ENCODE measurements around the gene PEPD. TPM values are rescaled to one million over a fixed set of nuclear protein-coding genes. Genes with fewer than 3 reads are reported as not detected.

The PEPD gene
- total RNA-seq, 4 donors from 2014 or later, result 33.9 to 57.0 (median 45.0) TPM

GRCh38 chr19:33390101-33390907 is 131.3 kb downstream of the PEPD start:
- intact Hi-C loops (cut with DNase I; ENCODE audit: low total_unique reads), result no loop called here
- H3K4me3 ChIP-seq, result no peak overlapping the region

DNA sequence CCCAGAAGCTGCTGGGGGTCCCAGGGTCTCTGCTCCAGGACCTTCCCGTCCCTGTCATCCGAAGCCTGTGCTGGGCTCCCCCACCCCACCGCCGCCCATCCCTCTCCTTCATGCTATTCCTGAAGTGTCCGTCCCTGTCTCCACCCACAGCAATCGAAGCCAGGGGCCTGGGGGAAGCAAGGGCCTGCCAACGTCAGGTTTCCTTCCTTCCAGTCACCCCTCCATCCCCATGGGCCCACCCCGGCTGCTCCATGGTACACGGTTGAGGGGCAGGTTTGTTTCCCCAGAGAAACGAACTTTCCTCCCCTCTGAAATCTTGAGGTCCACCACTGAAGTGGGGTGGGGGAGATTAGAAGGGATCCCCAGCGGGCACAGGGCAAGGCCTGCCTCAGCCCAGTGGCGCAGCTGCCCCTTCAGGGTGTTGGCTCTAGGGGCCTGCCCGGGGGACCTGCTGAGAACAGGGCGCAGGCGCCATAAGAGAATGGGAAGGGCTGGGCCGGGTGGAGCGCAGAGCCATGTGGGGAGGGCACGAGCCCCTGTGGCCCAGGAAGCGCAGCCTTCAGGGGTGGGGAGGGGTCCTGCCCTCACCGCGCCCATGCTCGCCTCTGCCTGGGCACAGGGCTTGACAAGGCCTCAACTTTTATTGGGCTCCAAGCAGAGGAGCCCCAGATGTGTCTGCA is 132.0 kb downstream of the PEPD start:
- no peak for TF ChIP-seq POLR2A (IDR thresholded peaks at IDR 0.05)
- no peak for TF ChIP-seq CTCF (IDR thresholded peaks at IDR 0.05 in 4 of 5, conservative IDR thresholded peaks at IDR 0.05 in 1 of 5)
- Histone ChIP-seq H3K4me3 (no peak overlapping the region), H3K9me3 (no peaks in the 10 kb centered on the region), H3K4me1 (peaks cover 82% of the 10 kb centered on the region in 2 donors), H3K27me3 (no peaks in the 10 kb centered on the region), H3K27ac (peak overlapping the region; percentile 79 to 87 (median 84)), H3K36me3 (no peaks in the 10 kb centered on the region)
- no peak for DNase-seq
- in situ Hi-C loops (cut with MboI; ENCODE audit: low sequenced_read_pairs in 4 of 4) (loop anchor here in 2 of 4 donors (5.0 to 10.0 kb wide), 2 partner anchors 85 to 92 kb away; partner anchors contain the start of gene CEBPA (in 1 of the 2)), intact Hi-C loops (cut with DNase I; ENCODE audit: low total_unique reads) (loop anchor here (2.0 to 5.0 kb wide), 3 partner anchors 15 to 87 kb away; partner anchors contain the start of gene CEBPA)
- ATAC-seq, result no peak

More at GRCh38 chr19:33390101-33390907, 131.3 kb downstream of the PEPD start:
- in situ Hi-C loops (cut with MboI; ENCODE audit: low sequenced_read_pairs in 4 of 4), result no loop called here
- Histone ChIP-seq H3K27me3 (no peaks in the 10 kb centered on the region), H3K9me3 (no peaks in the 10 kb centered on the region), H3K36me3 (no peaks in the 10 kb centered on the region), H3K4me1 (peaks cover 80 to 86% of the 10 kb centered on the region in 2 donors), H3K27ac (peak overlapping the region; percentile 79 to 87 (median 84))
- DNase-seq (peak in 1 of 2 donors; percentile 64), ATAC-seq (peak in 1 of 2 donors; percentile 24)
- TF ChIP-seq CTCF (IDR thresholded peaks at IDR 0.05 in 4 of 5, conservative IDR thresholded peaks at IDR 0.05 in 1 of 5) (no peak), POLR2A (IDR thresholded peaks at IDR 0.05) (no peak)

DNA sequence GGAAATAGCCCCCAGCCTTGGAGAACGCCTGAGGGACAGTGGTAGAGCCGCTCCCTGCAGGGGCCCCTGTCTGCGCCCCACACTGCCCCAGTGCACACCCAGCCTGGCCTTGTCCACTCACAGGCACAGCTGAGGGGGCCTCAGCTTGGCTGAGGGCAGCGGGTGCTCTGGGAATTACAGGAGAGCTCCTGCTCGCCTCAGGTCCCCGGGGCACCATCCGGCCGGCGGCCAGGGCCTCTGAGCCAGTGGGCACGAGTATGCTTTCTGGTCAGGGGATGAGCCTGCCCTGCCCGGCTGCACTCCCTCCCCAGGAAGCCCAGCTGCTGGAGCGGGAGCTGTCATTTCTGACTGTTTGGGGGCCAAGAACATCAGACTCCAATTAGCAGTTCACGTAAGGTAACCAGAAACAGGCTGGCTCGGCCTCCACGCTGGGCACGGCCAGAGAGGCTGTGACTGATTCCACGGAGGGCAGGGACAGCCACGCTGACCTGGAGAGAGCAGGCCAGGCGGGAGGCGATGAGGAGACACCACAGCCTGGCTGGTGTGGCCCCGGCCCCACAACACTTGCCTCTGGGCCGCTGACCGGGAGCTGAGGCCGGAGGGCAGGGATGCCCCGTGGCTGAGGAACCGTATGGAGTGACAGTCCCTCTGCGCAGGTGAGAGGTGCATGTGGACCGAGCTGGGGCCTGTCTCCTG is 132.7 kb downstream of the PEPD start:
- peak overlapping the region; percentile 79 to 87 (median 84) for H3K27ac ChIP-seq
- ATAC-seq, result peak; percentile 40 to 63
- H3K36me3 ChIP-seq, result no peaks in the 10 kb centered on the region
- peak in 1 of 2 donors; percentile 82 for DNase-seq
- peak overlapping the region in 1 of 4 donors; percentile 10 for H3K4me3 ChIP-seq
- intact Hi-C loops (cut with DNase I; ENCODE audit: low total_unique reads) (loop anchor here (2.0 to 5.0 kb wide), 3 partner anchors 14 to 87 kb away; partner anchors contain the start of gene CEBPA), in situ Hi-C loops (cut with MboI; ENCODE audit: low sequenced_read_pairs in 4 of 4) (loop anchor here in 2 of 4 donors (5.0 to 10.0 kb wide), 2 partner anchors 84 to 92 kb away; partner anchors contain the start of gene CEBPA (in 1 of the 2))
- H3K4me1 ChIP-seq, result peaks cover 77% of the 10 kb centered on the region in 2 donors
- H3K9me3 ChIP-seq, result no peaks in the 10 kb centered on the region
- TF ChIP-seq CTCF (IDR thresholded peaks at IDR 0.05 in 4 of 5, conservative IDR thresholded peaks at IDR 0.05 in 1 of 5) (no peak), POLR2A (IDR thresholded peaks at IDR 0.05) (no peak)
- H3K27me3 ChIP-seq, result no peaks in the 10 kb centered on the region

DNA sequence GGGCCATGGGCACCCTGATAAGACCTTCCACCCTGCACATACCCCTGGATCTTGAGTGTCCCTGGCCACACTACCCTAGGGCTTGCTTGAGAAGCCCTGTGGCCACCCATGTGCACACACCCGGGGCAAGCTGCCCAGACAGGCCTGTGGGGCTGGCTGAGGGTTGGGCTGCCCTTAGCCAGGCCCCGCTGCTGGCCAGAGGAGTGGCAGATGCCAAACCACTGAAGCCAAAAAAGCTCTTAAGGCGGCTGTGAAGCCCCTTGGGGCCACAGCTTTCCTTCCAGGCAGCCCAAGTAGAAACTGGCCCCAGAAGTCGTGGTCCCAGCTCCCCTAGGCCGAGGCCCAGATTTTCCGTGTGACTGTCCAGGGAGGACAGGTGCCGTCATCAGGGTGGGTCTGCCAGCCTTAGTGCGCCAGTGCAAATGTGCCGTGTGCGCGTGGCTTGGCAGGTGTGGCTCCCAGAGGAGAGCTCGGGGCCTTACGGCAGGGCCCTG is 133.3 kb downstream of the PEPD start:
- Histone ChIP-seq H3K27ac (peak overlapping the region; percentile 79 to 87 (median 84)), H3K4me3 (peak overlapping the region in 1 of 4 donors; percentile 10), H3K36me3 (no peaks in the 10 kb centered on the region), H3K4me1 (peaks cover 71 to 77% of the 10 kb centered on the region in 2 donors), H3K27me3 (no peaks in the 10 kb centered on the region), H3K9me3 (no peaks in the 10 kb centered on the region)
- in situ Hi-C loops (cut with MboI; ENCODE audit: low sequenced_read_pairs in 4 of 4) (loop anchor here in 2 of 4 donors (5.0 to 10.0 kb wide), 2 partner anchors 83 to 91 kb away; partner anchors contain the start of gene CEBPA (in 1 of the 2)), intact Hi-C loops (cut with DNase I; ENCODE audit: low total_unique reads) (loop anchor here (2.0 to 5.0 kb wide), 3 partner anchors 13 to 86 kb away; partner anchors contain the start of gene CEBPA)
- ATAC-seq, result peak; percentile 31 to 67
- DNase-seq, result peak in 1 of 2 donors; percentile 80
- no peak for TF ChIP-seq POLR2A (IDR thresholded peaks at IDR 0.05)
- TF ChIP-seq CTCF (IDR thresholded peaks at IDR 0.05 in 4 of 5, conservative IDR thresholded peaks at IDR 0.05 in 1 of 5), result no peak
